Activated CD4-positive, alpha-beta memory T cell treated with anti-CD3 and anti-CD28 coated beads for 36 hours (primary cell): ENCODE measurements around the gene PKP1. TPM values are rescaled to one million over a fixed set of nuclear protein-coding genes. Genes with fewer than 3 reads are reported as not detected.

Experiments used
- CTCF ChIA-PET: fragments of 350-600 bp; sonication (Branson Sonifier 250); formaldehyde crosslinking; loops from one replicate; lab custom pipeline; 2021; ENCODE audit warnings: antibody characterized with exemption, inconsistent platforms; lab: Charles Lee
- POLR2A ChIA-PET: fragments of 350-600 bp; sonication (Branson Sonifier 250); formaldehyde crosslinking; loops from one replicate; lab custom pipeline; 2021; ENCODE audit warnings: antibody characterized with exemption; lab: Charles Lee
- DNase-seq: peaks from one replicate; pipeline ENCODE4 v3.0.0-alpha.2; 2020
- H3K27ac Mint-ChIP-seq: one replicate; pipeline ENCODE4 v1.8.0; 2021; ENCODE audit warnings: mixed read lengths
- H3K27me3 Mint-ChIP-seq: one replicate; pipeline ENCODE4 v1.8.0; 2021; ENCODE audit warnings: mixed read lengths
- H3K36me3 Mint-ChIP-seq: one replicate; pipeline ENCODE4 v1.8.0; 2021; ENCODE audit warnings: mixed read lengths
- H3K4me1 Mint-ChIP-seq: one replicate; pipeline ENCODE4 v1.8.0; 2021; ENCODE audit warnings: low read depth, mixed read lengths
- H3K4me3 Mint-ChIP-seq: one replicate; pipeline ENCODE4 v1.8.0; 2021; ENCODE audit warnings: mild to moderate bottlenecking, mixed read lengths
- H3K9me3 Mint-ChIP-seq: one replicate; pipeline ENCODE4 v1.8.0; 2021; ENCODE audit warnings: mixed read lengths
- intact Hi-C: fragments of 100-400 bp; cut with micrococcal nuclease; formaldehyde crosslinking; loops from one replicate; pipeline ENCODE4 v1.15.1; 2023
- total RNA-seq, 2 experiments: library from RNA; stranded (reverse); gene quantifications; one replicate each; pipeline ENCODE4 v1.2.3, GENCODE V29; 2021

Gene PKP1
- total RNA-seq, 2 experiments from 2014 or later, result not detected

- H3K27me3 Mint-ChIP-seq, result peaks cover 7% of the 10 kb centered on the region
- H3K4me3 Mint-ChIP-seq, result no peak overlapping the region
- no peaks in the 10 kb centered on the region for H3K4me1 Mint-ChIP-seq
- H3K27ac Mint-ChIP-seq, result no peak overlapping the region
- no peak for DNase-seq
- intact Hi-C loops, result no loop called here
- POLR2A ChIA-PET, result no interaction called here
- CTCF ChIA-PET, result interaction anchor here (1.0 to 1.7 kb wide), 3 partner anchors 10 to 205 kb away, joined by 3 to 4 read pairs (median 4); no protein-coding TSS in a partner anchor
- no peaks in the 10 kb centered on the region for H3K9me3 Mint-ChIP-seq
- no peaks in the 10 kb centered on the region for H3K36me3 Mint-ChIP-seq
These were observed 92.8 kb downstream of the PKP1 start for GRCh38 chr1:201376107-201376463.

- intact Hi-C loops, result no loop called here
- Mint-ChIP-seq H3K4me1 (no peaks in the 10 kb centered on the region), H3K9me3 (no peaks in the 10 kb centered on the region), H3K36me3 (no peaks in the 10 kb centered on the region), H3K27ac (no peak overlapping the region), H3K27me3 (peaks cover 7% of the 10 kb centered on the region), H3K4me3 (no peak overlapping the region)
- CTCF ChIA-PET, result interaction anchor here (1.0 to 1.7 kb wide), 3 partner anchors 9 to 204 kb away, joined by 3 to 4 read pairs (median 4); no protein-coding TSS in a partner anchor
- peak; percentile 31 for DNase-seq
- POLR2A ChIA-PET, result no interaction called here
These were observed 93.4 kb downstream of the PKP1 start for GRCh38 chr1:201376464-201377374.

GRCh38 chr1:201377611-201378092 lies 94.3 kb downstream of the PKP1 start, which contains the start of gene TNNT2:
TNNT2 (minus strand) TSS chr1:201377680; CDS start chr1:201373254, 4,426 bp downstream.
- Mint-ChIP-seq H3K9me3 (no peaks in the 10 kb centered on the region), H3K4me3 (no peak within 1 kb of the TSS), H3K36me3 (no peaks in the 10 kb centered on the region), H3K4me1 (no peaks in the 10 kb centered on the region), H3K27ac (no peak within 1 kb of the TSS), H3K27me3 (peaks cover 3% of the 10 kb centered on the region)
- POLR2A ChIA-PET, result no interaction called here
- intact Hi-C loops, result no loop called here
- CTCF ChIA-PET, result no interaction called here
- no peak for DNase-seq

GRCh38 chr1:201378804-201379203 lies 95.5 kb downstream of the PKP1 start:
- H3K27ac Mint-ChIP-seq, result no peak overlapping the region
- H3K9me3 Mint-ChIP-seq, result no peaks in the 10 kb centered on the region
- H3K36me3 Mint-ChIP-seq, result no peaks in the 10 kb centered on the region
- POLR2A ChIA-PET, result no interaction called here
- no peak overlapping the region for H3K4me3 Mint-ChIP-seq
- intact Hi-C loops, result no loop called here
- no peaks in the 10 kb centered on the region for H3K4me1 Mint-ChIP-seq
- peaks cover 4% of the 10 kb centered on the region for H3K27me3 Mint-ChIP-seq
- no peak for DNase-seq
- CTCF ChIA-PET, result no interaction called here

- peaks cover 4% of the 10 kb centered on the region for H3K27me3 Mint-ChIP-seq
- ChIA-PET CTCF (no interaction called here), POLR2A (no interaction called here)
- no peaks in the 10 kb centered on the region for H3K36me3 Mint-ChIP-seq
- H3K4me3 Mint-ChIP-seq, result no peak overlapping the region
- intact Hi-C loops, result no loop called here
- H3K4me1 Mint-ChIP-seq, result no peaks in the 10 kb centered on the region
- no peak overlapping the region for H3K27ac Mint-ChIP-seq
- H3K9me3 Mint-ChIP-seq, result no peaks in the 10 kb centered on the region
- DNase-seq, result no peak
These were observed 96.5 kb downstream of the PKP1 start for GRCh38 chr1:201379733-201380242.

- no peaks in the 10 kb centered on the region for H3K9me3 Mint-ChIP-seq
- no peak overlapping the region for H3K27ac Mint-ChIP-seq
- intact Hi-C loops, result no loop called here
- no peaks in the 10 kb centered on the region for H3K4me1 Mint-ChIP-seq
- ChIA-PET CTCF (interaction anchor here (0.8 to 1.4 kb wide), 2 partner anchors 20 to 54 kb away, joined by 3 to 4 read pairs; no protein-coding TSS in a partner anchor), POLR2A (no interaction called here)
- H3K36me3 Mint-ChIP-seq, result no peaks in the 10 kb centered on the region
- no peak for DNase-seq
- H3K4me3 Mint-ChIP-seq, result no peak overlapping the region
- H3K27me3 Mint-ChIP-seq, result peaks cover 9% of the 10 kb centered on the region
These were observed 97.8 kb downstream of the PKP1 start for GRCh38 chr1:201381130-201381529.

Other genes starting within 250 kb of the PKP1 start
- gene CACNA1S, start 171.1 kb upstream of the PKP1 start, total RNA-seq, result not detected
- gene ASCL5, start 156.3 kb upstream of the PKP1 start, total RNA-seq, result not detected
- gene TMEM9, start 129.0 kb upstream of the PKP1 start, total RNA-seq, result 10 to 100 TPM; 21.7 to 22.5 TPM
- gene IGFN1, start 92.7 kb upstream of the PKP1 start, total RNA-seq, result not detected
- gene TNNT2, start 94.2 kb downstream of the PKP1 start, total RNA-seq, result not detected
- gene LAD1, start 115.8 kb downstream of the PKP1 start, total RNA-seq, result not detected
- not detected for gene TNNI1, start 138.2 kb downstream of the PKP1 start, total RNA-seq
- 1 to 10 TPM; 3.4 to 4.1 TPM for gene PHLDA3, start 185.7 kb downstream of the PKP1 start, total RNA-seq
- gene CSRP1, start 223.6 kb downstream of the PKP1 start, total RNA-seq, result 10 to 100 TPM; 48.4 to 51.8 TPM